Mammary epithelial cell (primary cell): Measurements from ENCODE around the gene CD34.

Experiments used
- CTCF ChIP-seq, 2 donors: IDR thresholded peaks in 1 of 2; conservative IDR thresholded peaks in 1 of 2; 2 replicates each; pipeline ENCODE4 v1.5.1; 2011 to 2012; ENCODE audit warnings: inconsistent platforms in 2 of 2, low read length in 2 of 2, mild to moderate bottlenecking in 2 of 2, control low read depth in 1 of 2, low read depth in 1 of 2; ENCODE audit not compliant: insufficient read depth in 1 of 2; ENCODE audit errors: extremely low read depth in 1 of 2
- EZH2 ChIP-seq: IDR thresholded peaks from 2 replicates; pipeline ENCODE4 v1.6.1; 2012; ENCODE audit warnings: low read length, inconsistent platforms, borderline replicate concordance

GRCh38 chr1:207935166-207935583, 24.2 kb upstream of the CD34 start:
- TF ChIP-seq CTCF (conservative IDR thresholded peaks at IDR 0.05 in 1 of 2, IDR thresholded peaks at IDR 0.05 in 1 of 2; ENCODE audit: extremely low read depth in 1 of 2, insufficient read depth in 1 of 2, low read depth in 1 of 2, low read length in 2 of 2), result no peak
- TF ChIP-seq EZH2, result no peak
